ENCODE data around the gene PSMG4.

The PSMG4 gene

GRCh38 chr6:3252369-3252768 is 6.4 kb upstream of the PSMG4 start:
- no peak for DNase-seq (ENCODE audit: low spot score)

GRCh38 chr6:3252861-3253596 is 5.7 kb upstream of the PSMG4 start:
- no peak for DNase-seq (ENCODE audit: low spot score)

- DNase-seq (ENCODE audit: low spot score): no peak
Observed at GRCh38 chr6:3253597-3253961, 5.2 kb upstream of the PSMG4 start.

- no peak for DNase-seq (ENCODE audit: low spot score)
Observed at GRCh38 chr6:3258201-3258600, 546 bp upstream of the PSMG4 start.

- DNase-seq (ENCODE audit: low spot score): peak; percentile 69
Observed at GRCh38 chr6:3259491-3259958, 778 bp downstream of the PSMG4 start.

GRCh38 chr6:3260296-3260695 is 1.5 kb downstream of the PSMG4 start:
- DNase-seq (ENCODE audit: low spot score): no peak

- no peak for DNase-seq (ENCODE audit: low spot score)
Observed at GRCh38 chr6:3260772-3261517, 2.2 kb downstream of the PSMG4 start.

GRCh38 chr6:3261518-3261820 is 2.7 kb downstream of the PSMG4 start:
- DNase-seq (ENCODE audit: low spot score): no peak

GRCh38 chr6:3261921-3262320 is 3.2 kb downstream of the PSMG4 start:
- DNase-seq (ENCODE audit: low spot score): no peak

GRCh38 chr6:3263096-3263495 is 4.3 kb downstream of the PSMG4 start:
- no peak for DNase-seq (ENCODE audit: low spot score)

- DNase-seq (ENCODE audit: low spot score): no peak
Observed at GRCh38 chr6:3264356-3264755, 5.6 kb downstream of the PSMG4 start.

- no peak for DNase-seq (ENCODE audit: low spot score)
Observed at GRCh38 chr6:3265671-3266070, 6.9 kb downstream of the PSMG4 start.

GRCh38 chr6:3266170-3266569 is 7.4 kb downstream of the PSMG4 start:
- DNase-seq (ENCODE audit: low spot score): no peak

GRCh38 chr6:3267162-3267561 is 8.4 kb downstream of the PSMG4 start:
- DNase-seq (ENCODE audit: low spot score): no peak

- no peak for DNase-seq (ENCODE audit: low spot score)
Observed at GRCh38 chr6:3268680-3269079, 9.9 kb downstream of the PSMG4 start.

GRCh38 chr6:3269281-3269975 is 10.7 kb downstream of the PSMG4 start:
- DNase-seq (ENCODE audit: low spot score): no peak

- DNase-seq (ENCODE audit: low spot score): no peak
Observed at GRCh38 chr6:3270258-3270657, 11.5 kb downstream of the PSMG4 start.

GRCh38 chr6:3271756-3272155 is 13.0 kb downstream of the PSMG4 start:
- no peak for DNase-seq (ENCODE audit: low spot score)

- no peak for DNase-seq (ENCODE audit: low spot score)
Observed at GRCh38 chr6:3272911-3273547, 14.3 kb downstream of the PSMG4 start.

- no peak for DNase-seq (ENCODE audit: low spot score)
Observed at GRCh38 chr6:3273707-3274521, 15.2 kb downstream of the PSMG4 start.

Measured in RKO (cell line).